ENCODE results near the gene PSAP. TPM values are rescaled to one million over a fixed set of nuclear protein-coding genes. Genes with fewer than 3 reads are reported as not detected.
A peak's percentile ranks its signal among the peaks of the same experiment; 100 is the strongest.

The PSAP gene
- total RNA-seq, 1 experiment from 2014 or later = 397 TPM

DNA sequence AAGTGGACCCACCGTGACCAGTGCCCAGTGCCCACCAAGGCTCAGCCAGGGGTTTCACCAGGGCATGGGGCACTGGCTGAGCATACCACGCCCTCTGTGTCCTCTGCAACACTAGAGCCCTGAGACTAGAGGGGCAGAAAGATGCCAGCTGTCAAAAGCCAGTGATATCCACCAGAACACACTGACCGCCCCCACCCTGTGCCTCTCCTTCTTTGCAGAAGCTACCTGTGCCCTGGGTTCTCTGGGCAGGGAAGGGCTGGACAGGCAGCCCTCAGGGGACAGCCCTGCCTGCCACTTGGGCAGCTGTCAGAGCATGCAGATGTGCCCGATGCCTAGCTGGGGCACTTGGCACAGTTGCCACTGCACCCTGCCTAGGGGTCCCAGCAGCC, 78.2 kb downstream of the PSAP start:
- ATAC-seq = no peak
- ChIA-PET CTCF (interaction anchor here (0.6 to 3.0 kb wide), 28 partner anchors 9 to 276 kb away, joined by 3 to 22 read pairs (median 6); partner anchors contain the start of gene C10orf105), POLR2A (no interaction called here)
- Mint-ChIP-seq H3K4me3 (peak overlapping the region; percentile 66), H3K27me3 (ENCODE audit: low read depth) (peaks cover 32% of the 10 kb centered on the region), H3K27ac (no peak overlapping the region), H3K9me3 (peaks cover 6% of the 10 kb centered on the region), H3K4me1 (peaks cover 2% of the 10 kb centered on the region; the same call in 1 of the 2 replicates), H3K36me3 (0 out of 2 replicates have a peak, but pooled peaks cover 2% of the 10 kb centered on the region)
- TF ChIP-seq, protein P1, sequence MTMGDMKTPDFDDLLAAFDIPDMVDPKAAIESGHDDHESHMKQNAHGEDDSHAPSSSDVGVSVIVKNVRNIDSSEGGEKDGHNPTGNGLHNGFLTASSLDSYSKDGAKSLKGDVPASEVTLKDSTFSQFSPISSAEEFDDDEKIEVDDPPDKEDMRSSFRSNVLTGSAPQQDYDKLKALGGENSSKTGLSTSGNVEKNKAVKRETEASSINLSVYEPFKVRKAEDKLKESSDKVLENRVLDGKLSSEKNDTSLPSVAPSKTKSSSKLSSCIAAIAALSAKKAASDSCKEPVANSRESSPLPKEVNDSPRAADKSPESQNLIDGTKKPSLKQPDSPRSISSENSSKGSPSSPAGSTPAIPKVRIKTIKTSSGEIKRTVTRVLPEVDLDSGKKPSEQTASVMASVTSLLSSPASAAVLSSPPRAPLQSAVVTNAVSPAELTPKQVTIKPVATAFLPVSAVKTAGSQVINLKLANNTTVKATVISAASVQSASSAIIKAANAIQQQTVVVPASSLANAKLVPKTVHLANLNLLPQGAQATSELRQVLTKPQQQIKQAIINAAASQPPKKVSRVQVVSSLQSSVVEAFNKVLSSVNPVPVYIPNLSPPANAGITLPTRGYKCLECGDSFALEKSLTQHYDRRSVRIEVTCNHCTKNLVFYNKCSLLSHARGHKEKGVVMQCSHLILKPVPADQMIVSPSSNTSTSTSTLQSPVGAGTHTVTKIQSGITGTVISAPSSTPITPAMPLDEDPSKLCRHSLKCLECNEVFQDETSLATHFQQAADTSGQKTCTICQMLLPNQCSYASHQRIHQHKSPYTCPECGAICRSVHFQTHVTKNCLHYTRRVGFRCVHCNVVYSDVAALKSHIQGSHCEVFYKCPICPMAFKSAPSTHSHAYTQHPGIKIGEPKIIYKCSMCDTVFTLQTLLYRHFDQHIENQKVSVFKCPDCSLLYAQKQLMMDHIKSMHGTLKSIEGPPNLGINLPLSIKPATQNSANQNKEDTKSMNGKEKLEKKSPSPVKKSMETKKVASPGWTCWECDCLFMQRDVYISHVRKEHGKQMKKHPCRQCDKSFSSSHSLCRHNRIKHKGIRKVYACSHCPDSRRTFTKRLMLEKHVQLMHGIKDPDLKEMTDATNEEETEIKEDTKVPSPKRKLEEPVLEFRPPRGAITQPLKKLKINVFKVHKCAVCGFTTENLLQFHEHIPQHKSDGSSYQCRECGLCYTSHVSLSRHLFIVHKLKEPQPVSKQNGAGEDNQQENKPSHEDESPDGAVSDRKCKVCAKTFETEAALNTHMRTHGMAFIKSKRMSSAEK (CRISPR knock-in tag; IDR thresholded peaks at IDR 0.05; ENCODE audit: borderline replicate concordance) = no peak
- TF ChIP-seq CTCF (IDR thresholded peaks at IDR 0.05) (no peak), GTF2I (CRISPR knock-in tag; conservative IDR thresholded peaks at IDR 0.05) (no peak), ZBTB21 (CRISPR knock-in tag; IDR thresholded peaks at IDR 0.05; ENCODE audit: borderline replicate concordance) (no peak), ARID4B (CRISPR knock-in tag; IDR thresholded peaks at IDR 0.05; ENCODE audit: borderline replicate concordance) (no peak), NFATC4 (CRISPR knock-in tag; IDR thresholded peaks at IDR 0.05) (no peak), ZNF219 (CRISPR knock-in tag; IDR thresholded peaks at IDR 0.05; ENCODE audit: borderline replicate concordance) (no peak), SMAD4 (CRISPR knock-in tag; IDR thresholded peaks at IDR 0.05) (no peak), PRRX2 (CRISPR knock-in tag; IDR thresholded peaks at IDR 0.05) (no peak), E2F4 (CRISPR knock-in tag; IDR thresholded peaks at IDR 0.05; ENCODE audit: borderline replicate concordance, low read depth) (no peak), ESRRA (CRISPR knock-in tag; IDR thresholded peaks at IDR 0.05; ENCODE audit: borderline replicate concordance) (no peak), EMX1 (CRISPR knock-in tag; IDR thresholded peaks at IDR 0.05) (no peak), NR1H2 (CRISPR knock-in tag; IDR thresholded peaks at IDR 0.05) (no peak)
- TF ChIP-seq, protein P2, sequence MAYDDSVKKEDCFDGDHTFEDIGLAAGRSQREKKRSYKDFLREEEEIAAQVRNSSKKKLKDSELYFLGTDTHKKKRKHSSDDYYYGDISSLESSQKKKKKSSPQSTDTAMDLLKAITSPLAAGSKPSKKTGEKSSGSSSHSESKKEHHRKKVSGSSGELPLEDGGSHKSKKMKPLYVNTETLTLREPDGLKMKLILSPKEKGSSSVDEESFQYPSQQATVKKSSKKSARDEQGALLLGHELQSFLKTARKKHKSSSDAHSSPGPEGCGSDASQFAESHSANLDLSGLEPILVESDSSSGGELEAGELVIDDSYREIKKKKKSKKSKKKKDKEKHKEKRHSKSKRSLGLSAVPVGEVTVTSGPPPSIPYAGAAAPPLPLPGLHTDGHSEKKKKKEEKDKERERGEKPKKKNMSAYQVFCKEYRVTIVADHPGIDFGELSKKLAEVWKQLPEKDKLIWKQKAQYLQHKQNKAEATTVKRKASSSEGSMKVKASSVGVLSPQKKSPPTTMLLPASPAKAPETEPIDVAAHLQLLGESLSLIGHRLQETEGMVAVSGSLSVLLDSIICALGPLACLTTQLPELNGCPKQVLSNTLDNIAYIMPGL (CRISPR knock-in tag; IDR thresholded peaks at IDR 0.05) = no peak
- TF ChIP-seq, protein P3, sequence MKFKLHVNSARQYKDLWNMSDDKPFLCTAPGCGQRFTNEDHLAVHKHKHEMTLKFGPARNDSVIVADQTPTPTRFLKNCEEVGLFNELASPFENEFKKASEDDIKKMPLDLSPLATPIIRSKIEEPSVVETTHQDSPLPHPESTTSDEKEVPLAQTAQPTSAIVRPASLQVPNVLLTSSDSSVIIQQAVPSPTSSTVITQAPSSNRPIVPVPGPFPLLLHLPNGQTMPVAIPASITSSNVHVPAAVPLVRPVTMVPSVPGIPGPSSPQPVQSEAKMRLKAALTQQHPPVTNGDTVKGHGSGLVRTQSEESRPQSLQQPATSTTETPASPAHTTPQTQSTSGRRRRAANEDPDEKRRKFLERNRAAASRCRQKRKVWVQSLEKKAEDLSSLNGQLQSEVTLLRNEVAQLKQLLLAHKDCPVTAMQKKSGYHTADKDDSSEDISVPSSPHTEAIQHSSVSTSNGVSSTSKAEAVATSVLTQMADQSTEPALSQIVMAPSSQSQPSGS (CRISPR knock-in tag; IDR thresholded peaks at IDR 0.05; ENCODE audit: borderline replicate concordance, low read depth) = no peak
- DNase-seq (ENCODE audit: low spot score) = no peak
